ENCODE data around the gene ABHD11.
"Not testable (repeated sequence)": the region's sequence is repeated elsewhere in the genome, so short reads cannot be mapped to it uniquely, and the experiment has no call there.

The ABHD11 gene

DNA sequence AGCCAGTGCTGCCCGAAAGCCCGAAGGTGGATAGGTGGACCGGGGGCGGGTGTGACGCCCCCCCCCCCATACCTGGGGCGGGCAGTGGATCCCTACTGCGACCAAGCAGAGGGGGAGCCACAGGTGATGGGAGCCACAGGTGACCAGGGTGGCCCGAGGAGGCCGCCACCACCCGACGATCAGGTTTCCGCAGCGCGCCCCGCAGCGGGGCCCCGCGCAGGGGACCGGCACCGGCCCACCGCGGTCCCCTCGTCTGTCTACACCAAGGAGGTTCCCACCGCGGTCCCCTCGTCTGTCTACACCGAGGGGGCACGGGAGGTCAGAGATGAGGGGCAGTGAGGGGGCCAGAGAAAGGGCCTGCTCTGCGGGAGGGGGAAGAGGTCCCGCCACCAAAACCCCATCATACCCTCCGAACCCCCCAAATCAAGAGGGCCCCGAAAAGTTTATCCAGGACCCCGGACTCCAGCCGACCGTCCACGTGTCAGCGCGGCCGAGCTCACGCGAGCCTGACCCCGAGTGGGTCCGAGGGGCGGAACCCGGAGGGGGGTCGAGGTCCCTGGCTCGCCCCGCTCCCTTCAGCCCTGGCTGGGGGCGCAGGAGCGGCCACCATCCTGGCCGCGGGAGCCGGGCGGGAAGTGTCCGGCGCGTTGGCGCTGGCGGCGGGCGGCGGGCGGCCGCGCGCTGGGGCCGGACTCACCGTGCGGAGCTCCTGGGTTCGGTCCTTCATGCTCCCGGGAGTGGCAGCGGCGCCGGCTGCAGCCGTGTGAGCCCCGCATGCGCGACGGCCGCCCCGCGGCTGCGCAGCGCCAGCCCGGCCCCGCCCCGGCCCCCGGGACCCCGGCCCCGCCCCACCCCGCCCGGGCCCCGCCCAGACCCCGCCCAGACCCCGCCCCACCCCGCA lies 19.4 kb downstream of the ABHD11 start, which contains the start of gene STX1A:
TSS of gene STX1A (minus strand) at position 765 of the 901 bp plus-strand sequence. CDS start at position 727, 38 bp downstream.
- DNase-seq (ENCODE audit: low read depth): peak; percentile 60

- no peak for DNase-seq (ENCODE audit: low read depth)
These were observed 20.1 kb downstream of the ABHD11 start for GRCh38 chr7:73718438-73718881.

GRCh38 chr7:73717991-73718405 lies 20.6 kb downstream of the ABHD11 start:
- peak; percentile 73 for DNase-seq (ENCODE audit: low read depth)

GRCh38 chr7:73717025-73717807 lies 21.4 kb downstream of the ABHD11 start:
- DNase-seq (ENCODE audit: low read depth): no peak

DNA sequence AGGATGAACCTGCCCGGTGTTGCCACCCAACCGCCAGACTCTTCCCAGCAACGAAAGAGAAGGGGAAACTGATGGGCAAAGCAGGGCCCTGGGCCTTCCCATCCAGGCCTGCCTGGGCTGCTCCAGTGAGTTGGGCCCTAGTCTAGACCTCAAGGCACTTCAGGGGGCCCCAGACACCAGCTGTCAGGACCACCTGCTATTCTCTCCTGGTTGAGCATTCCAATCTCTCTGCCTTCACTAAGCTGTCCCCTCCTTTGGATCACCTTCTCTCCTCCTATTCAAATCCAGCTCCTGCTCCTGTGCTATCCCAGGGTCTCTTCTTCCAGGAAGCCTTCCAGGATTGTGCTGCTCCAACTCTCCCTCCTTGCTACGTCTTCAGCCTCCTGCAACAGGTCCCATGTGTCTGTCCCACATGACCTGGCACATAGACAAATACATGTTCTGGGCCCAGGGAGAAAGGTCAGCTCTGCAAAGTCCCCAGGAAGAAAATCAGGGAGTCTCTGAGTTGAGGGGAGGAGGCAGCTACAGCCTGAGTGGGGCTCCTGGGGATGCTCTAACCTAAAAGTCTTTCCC lies 22.2 kb downstream of the ABHD11 start:
- no peak for DNase-seq (ENCODE audit: low read depth)

- DNase-seq (ENCODE audit: low read depth): peak; percentile 58
These were observed 22.8 kb downstream of the ABHD11 start for GRCh38 chr7:73715648-73716317.

DNA sequence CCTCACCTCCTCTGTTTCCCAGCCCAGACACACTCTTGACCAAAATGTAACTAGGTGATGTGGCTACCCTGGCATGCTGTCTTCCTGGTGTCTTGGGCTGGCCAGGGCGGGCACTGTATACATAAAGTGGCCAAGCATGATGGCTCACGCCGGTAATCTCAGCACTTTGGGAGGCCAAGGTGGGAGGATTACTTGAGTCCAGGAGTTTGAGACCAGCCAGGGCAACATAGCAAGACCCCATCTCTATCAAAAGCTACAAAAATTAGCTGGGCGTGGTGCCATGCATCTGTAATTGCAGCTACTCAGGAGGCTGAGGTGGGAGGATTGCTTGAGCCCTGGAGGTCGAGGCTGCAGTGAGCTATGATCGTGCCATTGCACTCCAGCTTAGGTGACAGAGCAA lies 25.3 kb downstream of the ABHD11 start:
- DNase-seq (ENCODE audit: low read depth): not testable (repeated sequence)

- no peak for DNase-seq (ENCODE audit: low read depth)
These were observed 25.8 kb downstream of the ABHD11 start for GRCh38 chr7:73712773-73713172.

- no peak for DNase-seq (ENCODE audit: low read depth)
These were observed 29.5 kb downstream of the ABHD11 start for GRCh38 chr7:73708961-73709549.

GRCh38 chr7:73707045-73707631 lies 31.5 kb downstream of the ABHD11 start:
- no peak for DNase-seq (ENCODE audit: low read depth)

GRCh38 chr7:73706126-73707044 lies 32.2 kb downstream of the ABHD11 start:
- peak; percentile 39 for DNase-seq (ENCODE audit: low read depth)

GRCh38 chr7:73705551-73705920 lies 33.1 kb downstream of the ABHD11 start:
- no peak for DNase-seq (ENCODE audit: low read depth)

- DNase-seq (ENCODE audit: low read depth): no peak
These were observed 33.7 kb downstream of the ABHD11 start for GRCh38 chr7:73704640-73705550.

DNA sequence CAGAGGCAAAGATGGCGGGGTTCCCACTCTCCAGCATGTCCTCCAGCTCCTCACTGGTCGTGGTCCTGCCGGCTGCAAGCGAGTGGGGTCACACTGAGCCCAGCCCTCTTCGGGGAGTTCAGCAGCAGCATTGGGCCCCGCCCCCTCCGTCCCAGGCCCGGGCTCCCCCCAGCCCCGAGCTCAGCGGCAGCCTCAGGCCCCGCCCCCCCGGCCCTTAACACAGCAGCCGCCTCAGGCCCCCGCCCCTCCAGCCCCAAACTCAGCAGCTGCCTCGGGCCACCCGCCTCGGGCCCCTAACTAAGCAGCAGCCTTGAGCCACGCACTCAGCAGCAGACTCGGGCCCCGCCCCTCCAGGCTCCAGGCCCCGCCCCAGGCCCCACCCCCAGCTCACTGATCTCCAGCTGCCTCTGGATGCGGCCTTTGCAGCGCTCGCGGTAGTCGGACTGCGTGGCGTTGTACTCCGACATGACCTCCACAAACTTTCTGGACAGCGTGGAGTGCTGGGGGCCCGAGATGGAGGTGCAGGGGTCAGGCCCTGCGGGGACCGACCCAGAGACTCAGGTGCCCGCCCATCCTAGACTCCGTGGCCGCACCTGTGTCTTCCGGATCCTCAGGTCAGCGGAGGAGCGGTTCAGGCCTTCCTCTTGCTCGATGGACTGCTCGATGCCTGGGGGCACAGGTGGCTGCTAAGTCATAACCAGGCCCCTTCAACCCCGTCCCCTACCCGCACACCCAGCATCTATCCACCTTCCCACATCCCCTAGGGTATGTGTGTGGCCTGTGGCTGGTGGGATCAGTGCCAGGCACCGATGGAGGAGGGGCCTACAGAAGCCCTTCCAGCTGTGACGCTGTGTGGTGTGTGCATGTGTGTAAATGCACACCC lies 34.6 kb downstream of the ABHD11 start:
- DNase-seq (ENCODE audit: low read depth): no peak

DNA sequence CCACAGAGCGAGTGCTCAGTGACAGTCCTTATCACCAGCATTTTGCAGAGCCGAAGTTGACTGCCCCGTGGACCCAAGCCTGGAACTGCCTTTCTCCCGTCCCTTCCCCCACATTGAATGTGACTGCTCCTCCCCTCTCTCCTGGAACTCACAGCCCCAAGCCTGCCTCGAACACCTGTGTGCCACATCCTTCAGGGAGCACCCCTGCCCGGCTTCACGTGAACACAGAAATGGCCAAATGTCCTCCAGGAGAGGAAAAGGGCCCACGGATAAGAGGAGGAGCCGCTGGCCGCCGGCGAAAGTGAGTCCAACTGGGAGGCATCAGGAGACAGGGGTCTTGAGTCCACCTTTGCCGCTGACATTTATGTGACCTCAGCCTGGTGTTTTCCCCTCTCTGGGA lies 35.4 kb downstream of the ABHD11 start:
- DNase-seq (ENCODE audit: low read depth): no peak

GRCh38 chr7:73702665-73703064 lies 35.9 kb downstream of the ABHD11 start:
- DNase-seq (ENCODE audit: low read depth): no peak

- DNase-seq (ENCODE audit: low read depth): no peak
These were observed 36.4 kb downstream of the ABHD11 start for GRCh38 chr7:73702226-73702625.
